GM23338 (cell line): ENCODE data around the gene ZNF382. TPM values are rescaled to one million over a fixed set of nuclear protein-coding genes. Genes with fewer than 3 reads are reported as not detected.

Experiments used
- ATAC-seq: fragments of 200-7000 bp; cut with Tn5 transposase; 3 replicates; pipeline ENCODE4 v1.9.1; 2020
- DNase-seq: peaks from one replicate; pipeline ENCODE4 v3.0.0-alpha.2; 2015; ENCODE audit warnings: low spot score
- H2AFZ ChIP-seq: fragments of 200-600 bp; sonication (generic); 2 replicates; pipeline ENCODE4 v1.8.0; 2016; ENCODE audit warnings: antibody characterized with exemption, mild to moderate bottlenecking, moderate library complexity
- H3F3A ChIP-seq: fragments of 200-600 bp; sonication (generic); replicated peaks from 2 replicates; pipeline ENCODE4 v1.8.0; 2017; ENCODE audit warnings: antibody characterized with exemption, mixed run types, low read depth
- H3K27ac ChIP-seq: fragments of 200-600 bp; sonication (generic); 2 replicates; pipeline ENCODE4 v1.6.1; 2016; ENCODE audit warnings: low read depth
- H3K27me3 ChIP-seq: fragments of 200-600 bp; sonication (generic); 2 replicates; pipeline ENCODE4 v1.8.0; 2016; ENCODE audit warnings: mild to moderate bottlenecking, mixed run types, moderate library complexity; ENCODE audit not compliant: insufficient read depth
- H3K36me3 ChIP-seq: fragments of 200-600 bp; sonication (generic); 2 replicates; pipeline ENCODE4 v1.8.0; 2016; ENCODE audit warnings: mild to moderate bottlenecking; ENCODE audit not compliant: insufficient read depth
- H3K4me1 ChIP-seq: fragments of 200-600 bp; sonication (generic); 2 replicates; pipeline ENCODE4 v1.8.0; 2016; ENCODE audit warnings: mild to moderate bottlenecking, moderate library complexity; ENCODE audit not compliant: insufficient read depth
- H3K4me2 ChIP-seq: fragments of 200-600 bp; sonication (generic); 2 replicates; pipeline ENCODE4 v1.7.1; 2017; ENCODE audit warnings: mixed run types
- H3K4me3 ChIP-seq: fragments of 200-600 bp; sonication (generic); 2 replicates; pipeline ENCODE4 v1.6.1; 2016; ENCODE audit warnings: mixed run types
- H3K79me2 ChIP-seq: fragments of 200-600 bp; sonication (generic); replicated peaks from 2 replicates; pipeline ENCODE4 v1.8.0; 2017; ENCODE audit warnings: mild to moderate bottlenecking; ENCODE audit not compliant: insufficient read depth
- H3K9me2 ChIP-seq: fragments of 200-600 bp; sonication (generic); 2 replicates; pipeline ENCODE4 v1.8.0; 2017; ENCODE audit not compliant: insufficient read depth
- H4K20me1 ChIP-seq: fragments of 200-600 bp; sonication (generic); replicated peaks from 2 replicates; pipeline ENCODE4 v1.8.0; 2017; ENCODE audit warnings: mild to moderate bottlenecking; ENCODE audit not compliant: insufficient read depth
- H3K27ac Mint-ChIP-seq: 2 replicates; pipeline ENCODE4 v1.8.0; 2020; ENCODE audit warnings: inconsistent platforms, mild to moderate bottlenecking, moderate library complexity, mixed read lengths
- H3K27me3 Mint-ChIP-seq: 3 replicates; pipeline ENCODE4 v1.8.0; 2022; ENCODE audit warnings: low read depth, mild to moderate bottlenecking, moderate library complexity, mixed read lengths, inconsistent platforms; ENCODE audit not compliant: insufficient read depth, poor library complexity
- H3K36me3 Mint-ChIP-seq: 3 replicates; pipeline ENCODE4 v1.8.0; 2021; ENCODE audit warnings: low read depth, mild to moderate bottlenecking, inconsistent platforms, moderate library complexity, mixed read lengths
- H3K4me1 Mint-ChIP-seq: 3 replicates; pipeline ENCODE4 v1.8.0; 2020; ENCODE audit warnings: mild to moderate bottlenecking, inconsistent platforms, mixed read lengths
- H3K4me3 Mint-ChIP-seq: 3 replicates; pipeline ENCODE4 v1.8.0; 2021; ENCODE audit warnings: moderate library complexity, mild to moderate bottlenecking, inconsistent platforms, mixed read lengths
- H3K9me3 Mint-ChIP-seq: 3 replicates; pipeline ENCODE4 v1.8.0; 2020; ENCODE audit warnings: moderate library complexity, mild to moderate bottlenecking, inconsistent platforms, mixed read lengths
- JUNB ChIP-seq: IDR thresholded peaks from one replicate; pipeline ENCODE4 v1.6.1; 2016; ENCODE audit warnings: antibody characterized with exemption; ENCODE audit not compliant: unreplicated experiment
- REST ChIP-seq: IDR thresholded peaks from one replicate; pipeline ENCODE4 v1.6.1; 2018; ENCODE audit warnings: antibody characterized with exemption; ENCODE audit not compliant: unreplicated experiment
- STAT1 ChIP-seq: IDR thresholded peaks from one replicate; pipeline ENCODE4 v1.6.1; 2016; ENCODE audit warnings: antibody characterized with exemption; ENCODE audit not compliant: unreplicated experiment
- ZNF114 ChIP-seq: fragments of 250-450 bp; sonication (Bioruptor Pico); IDR thresholded peaks from 2 replicates; pipeline ENCODE4 v1.5.0; 2020; ENCODE audit warnings: mild to moderate bottlenecking, moderate library complexity
- ZNF462 ChIP-seq: fragments of 250-450 bp; sonication (Bioruptor Pico); IDR thresholded peaks from 2 replicates; pipeline ENCODE4 v1.5.0; 2020; ENCODE audit warnings: mild to moderate bottlenecking, moderate library complexity
- polyA plus RNA-seq: library from polyadenylated mRNA; unstranded; fragments of >200 nt; fragmentation: Nextera tagmentation; extraction: Ambion mirVana; gene quantifications from 2 replicates; pipeline ENCODE4 v1.2.1, GENCODE V29; 2016
- total RNA-seq: library from RNA; depleted of rRNA; stranded (reverse); fragments of >200 nt; shearing (Covaris generic); gene quantifications from 2 replicates; pipeline ENCODE4 v1.2.3, GENCODE V29; 2014

The ZNF382 gene
- total and polyA plus RNA-seq, 2 experiments from 2014 or later: 3.8 to 11.5 TPM

- Histone ChIP-seq H2AFZ (no peak overlapping the region), H3F3A (no peaks in the 10 kb centered on the region), H3K4me1 (no peaks in the 10 kb centered on the region), H3K36me3 (peaks cover 37% of the 10 kb centered on the region), H3K27me3 (no peaks in the 10 kb centered on the region), H3K79me2 (no peaks in the 10 kb centered on the region), H3K4me2 (no peak overlapping the region), H3K27ac (no peak overlapping the region), H4K20me1 (no peaks in the 10 kb centered on the region), H3K9me2 (no peaks in the 10 kb centered on the region), H3K4me3 (no peak overlapping the region)
- no peak overlapping the region for H3K4me3 Mint-ChIP-seq
- ATAC-seq (no peak), DNase-seq (peak; percentile 2)
- H3K4me1 Mint-ChIP-seq: no peaks in the 10 kb centered on the region
- peaks cover 2% of the 10 kb centered on the region for H3K27me3 Mint-ChIP-seq
- H3K36me3 Mint-ChIP-seq: peaks cover 73% of the 10 kb centered on the region
- peaks cover 93% of the 10 kb centered on the region for H3K9me3 Mint-ChIP-seq
- TF ChIP-seq ZNF114 (no peak), ZNF462 (no peak), STAT1 (no peak), JUNB (no peak), REST (no peak)
- H3K27ac Mint-ChIP-seq: no peak overlapping the region
These were observed 33.9 kb downstream of the ZNF382 start for GRCh38 chr19:36638862-36639510.
